ENCODE data around the gene ZNF521. TPM values are rescaled to one million over a fixed set of nuclear protein-coding genes. Genes with fewer than 3 reads are reported as not detected.

The ZNF521 gene
- total RNA-seq, 1 donor from 2014 or later, result 58.7 TPM

- no peak for DNase-seq
Measured at GRCh38 chr18:25299426-25300300, 52.3 kb downstream of the ZNF521 start.

GRCh38 chr18:25298853-25299274 is 53.1 kb downstream of the ZNF521 start:
- no peak for TF ChIP-seq CTCF (IDR thresholded peaks at IDR 0.05; ENCODE audit: partially characterized antibody, unreplicated experiment)
- DNase-seq, result no peak
- Mint-ChIP-seq H3K36me3 (ENCODE audit: unreplicated experiment) (no peaks in the 10 kb centered on the region), H3K4me3 (ENCODE audit: unreplicated experiment) (no peak overlapping the region), H3K27ac (ENCODE audit: unreplicated experiment) (no peak overlapping the region), H3K27me3 (ENCODE audit: unreplicated experiment) (no peaks in the 10 kb centered on the region), H3K9me3 (ENCODE audit: unreplicated experiment) (no peaks in the 10 kb centered on the region), H3K4me1 (ENCODE audit: low read depth, unreplicated experiment) (no peaks in the 10 kb centered on the region)

More at GRCh38 chr18:25299426-25300300, 52.3 kb downstream of the ZNF521 start:
- H3K9me3 Mint-ChIP-seq (ENCODE audit: unreplicated experiment), result no peaks in the 10 kb centered on the region
- H3K36me3 Mint-ChIP-seq (ENCODE audit: unreplicated experiment), result no peaks in the 10 kb centered on the region
- no peak overlapping the region for H3K27ac Mint-ChIP-seq (ENCODE audit: unreplicated experiment)
- H3K4me1 Mint-ChIP-seq (ENCODE audit: low read depth, unreplicated experiment), result no peaks in the 10 kb centered on the region
- no peaks in the 10 kb centered on the region for H3K27me3 Mint-ChIP-seq (ENCODE audit: unreplicated experiment)
- no peak for TF ChIP-seq CTCF (IDR thresholded peaks at IDR 0.05; ENCODE audit: partially characterized antibody, unreplicated experiment)
- no peak overlapping the region for H3K4me3 Mint-ChIP-seq (ENCODE audit: unreplicated experiment)

GRCh38 chr18:25295624-25296138 is 56.3 kb downstream of the ZNF521 start:
- H3K4me1 Mint-ChIP-seq (ENCODE audit: low read depth, unreplicated experiment), result no peaks in the 10 kb centered on the region
- TF ChIP-seq CTCF (IDR thresholded peaks at IDR 0.05; ENCODE audit: partially characterized antibody, unreplicated experiment), result no peak
- no peak overlapping the region for H3K4me3 Mint-ChIP-seq (ENCODE audit: unreplicated experiment)
- no peaks in the 10 kb centered on the region for H3K9me3 Mint-ChIP-seq (ENCODE audit: unreplicated experiment)
- DNase-seq, result no peak
- H3K36me3 Mint-ChIP-seq (ENCODE audit: unreplicated experiment), result no peaks in the 10 kb centered on the region
- H3K27ac Mint-ChIP-seq (ENCODE audit: unreplicated experiment), result no peak overlapping the region
- no peaks in the 10 kb centered on the region for H3K27me3 Mint-ChIP-seq (ENCODE audit: unreplicated experiment)

- H3K27ac Mint-ChIP-seq (ENCODE audit: unreplicated experiment), result no peak overlapping the region
Measured at GRCh38 chr18:25291150-25291549, 60.8 kb downstream of the ZNF521 start.

More at GRCh38 chr18:25291150-25291549, 60.8 kb downstream of the ZNF521 start:
- H3K4me1 Mint-ChIP-seq (ENCODE audit: low read depth, unreplicated experiment), result peaks cover 9% of the 10 kb centered on the region
- no peaks in the 10 kb centered on the region for H3K36me3 Mint-ChIP-seq (ENCODE audit: unreplicated experiment)
- H3K27me3 Mint-ChIP-seq (ENCODE audit: unreplicated experiment), result no peaks in the 10 kb centered on the region
- no peak for DNase-seq
- no peak overlapping the region for H3K4me3 Mint-ChIP-seq (ENCODE audit: unreplicated experiment)
- no peak for TF ChIP-seq CTCF (IDR thresholded peaks at IDR 0.05; ENCODE audit: partially characterized antibody, unreplicated experiment)
- H3K9me3 Mint-ChIP-seq (ENCODE audit: unreplicated experiment), result no peaks in the 10 kb centered on the region
